ENCODE results near the gene MAPK1IP1L.

MAPK1IP1L gene

GRCh38 chr14:55117803-55118441 lies 66.5 kb downstream of the MAPK1IP1L start:
- no peaks in the 10 kb centered on the region for H3K27me3 ChIP-seq (ENCODE audit: control insufficient read depth, insufficient read depth, low read length, poor library complexity, severe bottlenecking)
- H3K4me1 ChIP-seq (ENCODE audit: control insufficient read depth, insufficient read depth, low read length) = peaks cover 15% of the 10 kb centered on the region
- no peaks in the 10 kb centered on the region for H3K36me3 ChIP-seq (ENCODE audit: control insufficient read depth, insufficient read depth, low read length)
- H3K9me3 ChIP-seq (ENCODE audit: control insufficient read depth, low read length) = no peaks in the 10 kb centered on the region
- H3K27ac ChIP-seq (ENCODE audit: insufficient read depth, low read depth, low read length, poor library complexity, severe bottlenecking) = no peak overlapping the region
- WGBS, 2 experiments = 94 to 95% methylated on average over 7 of the region's 7 CpGs
- H3K4me3 ChIP-seq (ENCODE audit: insufficient read depth, low read depth, low read length) = no peak overlapping the region

GRCh38 chr14:55118761-55119160 lies 67.3 kb downstream of the MAPK1IP1L start:
- H3K36me3 ChIP-seq (ENCODE audit: control insufficient read depth, insufficient read depth, low read length) = no peaks in the 10 kb centered on the region
- peaks cover under 1% of the 10 kb centered on the region for H3K9me3 ChIP-seq (ENCODE audit: control insufficient read depth, low read length)
- H3K27me3 ChIP-seq (ENCODE audit: control insufficient read depth, insufficient read depth, low read length, poor library complexity, severe bottlenecking) = no peaks in the 10 kb centered on the region
- 97 to 100% methylated on average over 3 of the region's 3 CpGs for WGBS, 2 experiments
- H3K4me1 ChIP-seq (ENCODE audit: control insufficient read depth, insufficient read depth, low read length) = peaks cover 17% of the 10 kb centered on the region
- no peak overlapping the region for H3K4me3 ChIP-seq (ENCODE audit: insufficient read depth, low read depth, low read length)
- H3K27ac ChIP-seq (ENCODE audit: insufficient read depth, low read depth, low read length, poor library complexity, severe bottlenecking) = no peak overlapping the region
